Fibroblast of pulmonary artery (primary cell): ENCODE measurements around the gene FHIP1A.

Experiments
- DNase-seq: peaks from one replicate; pipeline ENCODE4 v3.0.0-alpha.2; 2010; ENCODE audit warnings: low read depth
- H3K4me3 ChIP-seq: replicated peaks from 2 replicates; pipeline ENCODE4 v1.5.1; 2011; ENCODE audit warnings: low read depth, mild to moderate bottlenecking, control low read depth, low read length, moderate library complexity
- TF ChIP-seq, protein P1 (sequence below): IDR thresholded peaks from 2 replicates; pipeline ENCODE4 v1.5.1; 2011; ENCODE audit warnings: mild to moderate bottlenecking, control low read depth, low read length, inconsistent platforms; ENCODE audit errors: missing control alignments

Gene FHIP1A

DNA sequence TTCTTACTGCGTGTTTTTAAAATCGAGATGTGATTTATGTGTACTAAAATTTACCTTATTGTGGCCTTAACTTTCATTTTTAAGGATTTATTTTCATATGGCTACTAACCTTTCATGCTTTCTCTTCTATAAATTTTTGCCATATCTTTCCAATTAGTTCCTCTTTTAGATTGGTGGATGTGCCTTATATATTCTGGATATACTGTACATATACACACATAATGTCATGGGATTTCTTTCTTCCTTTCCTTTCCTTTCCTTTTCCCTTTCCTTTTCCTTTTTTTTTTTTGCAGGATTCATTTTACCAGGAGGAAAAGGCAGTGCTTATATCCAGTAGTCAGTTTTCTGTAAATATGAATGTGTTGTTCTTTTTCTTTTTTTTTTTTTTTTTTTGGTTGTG, 37.2 kb downstream of the FHIP1A start:
- TF ChIP-seq, protein P1, sequence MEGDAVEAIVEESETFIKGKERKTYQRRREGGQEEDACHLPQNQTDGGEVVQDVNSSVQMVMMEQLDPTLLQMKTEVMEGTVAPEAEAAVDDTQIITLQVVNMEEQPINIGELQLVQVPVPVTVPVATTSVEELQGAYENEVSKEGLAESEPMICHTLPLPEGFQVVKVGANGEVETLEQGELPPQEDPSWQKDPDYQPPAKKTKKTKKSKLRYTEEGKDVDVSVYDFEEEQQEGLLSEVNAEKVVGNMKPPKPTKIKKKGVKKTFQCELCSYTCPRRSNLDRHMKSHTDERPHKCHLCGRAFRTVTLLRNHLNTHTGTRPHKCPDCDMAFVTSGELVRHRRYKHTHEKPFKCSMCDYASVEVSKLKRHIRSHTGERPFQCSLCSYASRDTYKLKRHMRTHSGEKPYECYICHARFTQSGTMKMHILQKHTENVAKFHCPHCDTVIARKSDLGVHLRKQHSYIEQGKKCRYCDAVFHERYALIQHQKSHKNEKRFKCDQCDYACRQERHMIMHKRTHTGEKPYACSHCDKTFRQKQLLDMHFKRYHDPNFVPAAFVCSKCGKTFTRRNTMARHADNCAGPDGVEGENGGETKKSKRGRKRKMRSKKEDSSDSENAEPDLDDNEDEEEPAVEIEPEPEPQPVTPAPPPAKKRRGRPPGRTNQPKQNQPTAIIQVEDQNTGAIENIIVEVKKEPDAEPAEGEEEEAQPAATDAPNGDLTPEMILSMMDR = no peak
- H3K4me3 ChIP-seq = no peak overlapping the region
- no peak for DNase-seq

DNA sequence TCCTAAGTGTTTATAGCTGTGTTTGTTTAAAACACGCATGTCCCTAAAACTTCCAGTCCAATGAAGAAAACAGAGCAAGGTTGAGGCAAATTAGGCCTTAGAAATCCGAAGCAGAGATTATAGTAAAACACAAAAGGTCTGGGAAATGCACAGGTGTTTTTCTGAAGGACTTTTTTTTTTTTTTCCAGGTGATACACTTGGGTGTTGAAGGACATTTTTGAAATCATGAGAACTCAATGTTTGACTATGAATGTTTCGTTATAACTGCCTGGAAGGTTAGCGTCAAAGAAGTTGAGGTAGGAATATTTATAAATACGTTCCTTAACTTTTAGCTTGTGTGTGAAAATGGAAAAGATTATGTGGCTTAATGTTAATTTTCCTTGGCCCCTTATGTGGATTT, 45.5 kb downstream of the FHIP1A start:
- TF ChIP-seq, protein P1 = no peak
- no peak for DNase-seq
- H3K4me3 ChIP-seq = no peak overlapping the region

DNA sequence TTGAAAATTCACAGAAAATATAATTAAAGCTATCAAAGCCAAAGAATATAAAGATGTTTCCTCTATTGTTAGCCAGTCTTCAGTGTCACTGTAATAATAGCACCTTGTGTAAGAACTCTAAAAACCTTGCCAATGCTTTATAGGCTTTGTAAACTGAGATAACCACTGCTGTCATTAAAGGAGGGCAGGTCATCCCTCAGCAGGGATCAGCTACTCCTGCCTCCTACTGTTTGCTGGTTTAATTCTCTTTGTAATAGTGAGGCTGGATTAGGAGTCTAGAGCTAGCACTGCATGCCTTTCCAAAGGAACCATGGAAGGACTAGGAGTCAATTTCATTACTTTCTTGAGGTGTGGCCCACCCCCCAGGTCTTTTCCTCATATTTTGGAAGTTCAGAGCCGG, 46.2 kb downstream of the FHIP1A start:
- H3K4me3 ChIP-seq = no peak overlapping the region
- TF ChIP-seq, protein P1 = no peak

DNA sequence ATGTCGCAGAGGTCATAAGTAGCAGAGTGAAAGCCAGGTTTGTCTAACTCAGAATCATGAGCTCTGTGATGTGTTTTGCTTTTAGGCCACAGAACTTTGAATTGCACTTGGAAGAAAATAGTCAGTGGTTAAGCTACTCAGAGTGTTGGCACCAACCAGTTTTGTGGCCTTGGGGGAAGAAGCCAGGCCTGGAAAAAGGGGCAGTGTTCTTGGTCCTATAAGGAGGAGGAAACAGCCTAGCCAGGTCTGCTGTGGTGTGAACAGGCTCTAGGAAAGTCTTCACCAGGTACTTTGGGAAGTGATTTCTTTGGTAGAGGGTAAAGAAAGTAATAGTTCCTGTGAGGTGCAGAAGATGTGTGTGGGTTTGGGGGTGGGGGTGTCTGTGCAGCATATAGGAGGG, 49.2 kb downstream of the FHIP1A start:
- no peak for DNase-seq
- H3K4me3 ChIP-seq = no peak overlapping the region
- TF ChIP-seq, protein P1 = no peak

More for the DNA sequence above, 46.2 kb downstream of the FHIP1A start:
- no peak for DNase-seq
